GM21786 (cell line): ENCODE measurements around the gene PCYT2.
"Not testable (repeated sequence)": the region's sequence is repeated elsewhere in the genome, so short reads cannot be mapped to it uniquely, and the experiment has no call there.

Experiments
- ATAC-seq: cut with Tn5 transposase; IDR thresholded peaks from one replicate; pipeline ENCODE4 v1.9.1; 2021; ENCODE audit not compliant: unreplicated experiment

PCYT2 gene

GRCh38 chr17:81911277-81911961, at the start of gene PCYT2:
Gene PCYT2 (minus strand): TSS chr17:81911399. CDS start chr17:81911355, 44 bp downstream.
- ATAC-seq: peak; percentile 74

- ATAC-seq: no peak
These were observed 49.1 kb upstream of the PCYT2 start for GRCh38 chr17:81960130-81960958.

GRCh38 chr17:81959362-81960129, 48.3 kb upstream of the PCYT2 start:
- no peak for ATAC-seq

GRCh38 chr17:81958633-81959342, 47.6 kb upstream of the PCYT2 start:
- no peak for ATAC-seq

- no peak for ATAC-seq
These were observed 46.7 kb upstream of the PCYT2 start for GRCh38 chr17:81957691-81958432.

GRCh38 chr17:81956607-81957589, 45.7 kb upstream of the PCYT2 start:
- no peak for ATAC-seq

GRCh38 chr17:81955756-81956544, 44.8 kb upstream of the PCYT2 start:
- ATAC-seq: no peak

- ATAC-seq: no peak
These were observed 44.0 kb upstream of the PCYT2 start for GRCh38 chr17:81955058-81955681.

- no peak for ATAC-seq
These were observed 43.2 kb upstream of the PCYT2 start for GRCh38 chr17:81954131-81955057.

- ATAC-seq: not testable (repeated sequence)
These were observed 42.2 kb upstream of the PCYT2 start for GRCh38 chr17:81953443-81953842.

- no peak for ATAC-seq
These were observed 41.6 kb upstream of the PCYT2 start for GRCh38 chr17:81952792-81953228.

- ATAC-seq: no peak
These were observed 40.8 kb upstream of the PCYT2 start for GRCh38 chr17:81951785-81952684.

GRCh38 chr17:81950501-81950900, 39.3 kb upstream of the PCYT2 start:
- ATAC-seq: no peak

- ATAC-seq: no peak
These were observed 37.6 kb upstream of the PCYT2 start for GRCh38 chr17:81948635-81949378.

GRCh38 chr17:81947189-81947588, 36.0 kb upstream of the PCYT2 start, which contains the start of gene MYADML2:
Gene MYADML2 (minus strand): TSS chr17:81947233. CDS start chr17:81941741, 5,492 bp downstream.
- ATAC-seq: no peak
